Parathyroid adenoma (tissue), 2 donors: ENCODE data around the gene RGS11.

Source experiments
- H2AFZ ChIP-seq: fragments of 300-600 bp; sonication (generic); one replicate; pipeline ENCODE4 v1.7.0; 2017; ENCODE audit warnings: antibody characterized with exemption, mild to moderate bottlenecking
- H3K27ac ChIP-seq: fragments of 300-600 bp; sonication (generic); one replicate; pipeline ENCODE4 v1.7.0; 2017
- H3K27me3 ChIP-seq: fragments of 300-600 bp; sonication (generic); one replicate; pipeline ENCODE4 v1.7.0; 2017; ENCODE audit warnings: low read length; ENCODE audit not compliant: control insufficient read depth, insufficient read depth
- H3K36me3 ChIP-seq: fragments of 300-600 bp; sonication (generic); one replicate; pipeline ENCODE4 v1.7.0; 2017; ENCODE audit warnings: low read length; ENCODE audit not compliant: control insufficient read depth, insufficient read depth
- H3K4me1 ChIP-seq: fragments of 300-600 bp; sonication (generic); one replicate; pipeline ENCODE4 v1.7.0; 2017; ENCODE audit warnings: control low read depth
- H3K4me2 ChIP-seq: fragments of 300-600 bp; sonication (generic); one replicate; pipeline ENCODE4 v1.7.0; 2017; ENCODE audit warnings: low read length
- H3K4me3 ChIP-seq: fragments of 300-600 bp; sonication (generic); one replicate; pipeline ENCODE4 v1.7.0; 2017; ENCODE audit warnings: low read depth, low read length
- H3K79me2 ChIP-seq: fragments of 300-600 bp; sonication (generic); one replicate; pipeline ENCODE4 v1.7.0; 2017; ENCODE audit warnings: control low read depth
- H3K9ac ChIP-seq: fragments of 300-600 bp; sonication (generic); one replicate; pipeline ENCODE4 v1.7.0; 2017; ENCODE audit warnings: mild to moderate bottlenecking
- H3K9me3 ChIP-seq: fragments of 300-600 bp; sonication (generic); one replicate; pipeline ENCODE4 v1.7.0; 2017; ENCODE audit warnings: low read length; ENCODE audit not compliant: control insufficient read depth
- CTCF ChIP-seq: fragments of 300-600 bp; sonication (generic); IDR thresholded peaks from one replicate; pipeline ENCODE4 v1.7.0; 2017; ENCODE audit warnings: antibody characterized with exemption, mild to moderate bottlenecking
- donor health status: primary hyperparathyroidism.

Gene RGS11

GRCh38 chr16:279531-279930, 3.8 kb upstream of the RGS11 start:
- H3K4me1 ChIP-seq: no peaks in the 10 kb centered on the region
- H3K27me3 ChIP-seq: no peaks in the 10 kb centered on the region
- no peak overlapping the region for H3K9ac ChIP-seq
- H3K4me2 ChIP-seq: no peak overlapping the region
- no peaks in the 10 kb centered on the region for H3K79me2 ChIP-seq
- no peak overlapping the region for H3K4me3 ChIP-seq
- no peaks in the 10 kb centered on the region for H3K9me3 ChIP-seq
- TF ChIP-seq CTCF: no peak
- H3K36me3 ChIP-seq: no peaks in the 10 kb centered on the region
- H2AFZ ChIP-seq: no peak overlapping the region
- no peak overlapping the region for H3K27ac ChIP-seq

- Histone ChIP-seq H3K4me1 (no peaks in the 10 kb centered on the region), H3K4me3 (no peak overlapping the region), H3K27me3 (no peaks in the 10 kb centered on the region), H3K36me3 (no peaks in the 10 kb centered on the region), H3K9me3 (no peaks in the 10 kb centered on the region), H2AFZ (no peak overlapping the region), H3K9ac (no peak overlapping the region), H3K27ac (no peak overlapping the region), H3K79me2 (no peaks in the 10 kb centered on the region), H3K4me2 (no peak overlapping the region)
- TF ChIP-seq CTCF: no peak
These were observed 3.2 kb upstream of the RGS11 start for GRCh38 chr16:278863-279366.

- no peak overlapping the region for H3K4me2 ChIP-seq
- H3K4me1 ChIP-seq: no peaks in the 10 kb centered on the region
- no peaks in the 10 kb centered on the region for H3K27me3 ChIP-seq
These were observed 808 bp upstream of the RGS11 start for GRCh38 chr16:276426-277077.

GRCh38 chr16:275041-275641, 603 bp downstream of the RGS11 start:
- H3K36me3 ChIP-seq: no peaks in the 10 kb centered on the region
- H3K4me1 ChIP-seq: no peaks in the 10 kb centered on the region
- H3K9me3 ChIP-seq: no peaks in the 10 kb centered on the region
- H3K4me3 ChIP-seq: peak overlapping the region; percentile 54
- no peaks in the 10 kb centered on the region for H3K27me3 ChIP-seq
- H3K4me2 ChIP-seq: peak overlapping the region; percentile 83
- peak overlapping the region; percentile 89 for H2AFZ ChIP-seq
- H3K9ac ChIP-seq: peak overlapping the region; percentile 46
- no peaks in the 10 kb centered on the region for H3K79me2 ChIP-seq
- H3K27ac ChIP-seq: no peak overlapping the region
- no peak for TF ChIP-seq CTCF

More at GRCh38 chr16:276426-277077, 808 bp upstream of the RGS11 start:
- H3K4me3 ChIP-seq: no peak overlapping the region
- H2AFZ ChIP-seq: no peak overlapping the region
- H3K9me3 ChIP-seq: no peaks in the 10 kb centered on the region
- TF ChIP-seq CTCF: no peak
- H3K36me3 ChIP-seq: no peaks in the 10 kb centered on the region
- H3K9ac ChIP-seq: no peak overlapping the region
- no peak overlapping the region for H3K27ac ChIP-seq
- H3K79me2 ChIP-seq: no peaks in the 10 kb centered on the region
